K562 (cell line): ENCODE results near the gene MPV17L2. TPM values are rescaled to one million over a fixed set of nuclear protein-coding genes. Genes with fewer than 3 reads are reported as not detected.

Experiments
- ARID4B ChIP-seq: sonication (generic); formaldehyde crosslinking; IDR thresholded peaks from 2 replicates; pipeline ENCODE4 v1.8.0; 2022; ENCODE audit warnings: mild to moderate bottlenecking, missing genetic modification reagents
- FIP1L1 ChIP-seq: fragments of 200-400 bp; formaldehyde crosslinking; IDR thresholded peaks from 2 replicates; pipeline ENCODE4 v1.6.1; 2018; ENCODE audit warnings: mild to moderate bottlenecking, low read depth, low read length; ENCODE audit not compliant: poor library complexity, severe bottlenecking
- HDAC1 ChIP-seq, 2 experiments: fragments of 450-650 bp; IDR thresholded peaks; 2 replicates each; pipeline ENCODE4 v1.6.1; 2016 to 2017; ENCODE audit warnings: inconsistent platforms in 1 of 2, mild to moderate bottlenecking in 1 of 2, moderate library complexity in 1 of 2
- NONO ChIP-seq, 2 experiments: fragments of 200-400 bp in 1 of 2; fragments of 450-650 bp in 1 of 2; formaldehyde crosslinking in 1 of 2; IDR thresholded peaks; 2 replicates each; pipeline ENCODE4 v1.6.1; 2017; ENCODE audit warnings: low read depth in 2 of 2, mild to moderate bottlenecking in 2 of 2, moderate library complexity in 2 of 2, low read length in 1 of 2
- PPARD ChIP-seq: fragments of 250-450 bp; sonication (Bioruptor Pico); IDR thresholded peaks from 2 replicates; pipeline ENCODE4 v1.8.0; 2022; ENCODE audit warnings: inconsistent platforms, mild to moderate bottlenecking, moderate library complexity
- ZBTB2 ChIP-seq: fragments of 450-650 bp; IDR thresholded peaks from 2 replicates; pipeline ENCODE4 v1.6.1; 2016; ENCODE audit warnings: antibody characterized with exemption
- ZBTB40 ChIP-seq, 2 experiments: fragments of 450-650 bp in 1 of 2; sonication (generic) in 1 of 2; formaldehyde crosslinking in 1 of 2; IDR thresholded peaks; 2 replicates each; pipeline versions ENCODE4 v1.7.1 to v1.9.0; 2016 to 2022; ENCODE audit warnings: inconsistent platforms in 1 of 2, mild to moderate bottlenecking in 1 of 2, missing genetic modification reagents in 1 of 2
- polyA plus RNA-seq, 8 experiments: library from polyadenylated mRNA; depleted of rRNA in 4 of 8; stranded (reverse) in 5 of 8; unstranded in 3 of 8; fragments of >200 nt; fragmentation: Nextera tagmentation in 2 of 8; fragmentation: Illumina TruSeq in 1 of 8; extraction: Ambion mirVana in 2 of 8; extraction: Trizol in 1 of 8; gene quantifications; 2 replicates each; pipeline versions ENCODE4 v1.2.1 to v1.2.3, GENCODE V29; 2011 to 2014; ENCODE audit warnings: inconsistent platforms in 1 of 8, missing spikeins in 1 of 8
- total RNA-seq, 7 experiments: library from RNA; depleted of rRNA in 6 of 7; stranded (reverse); fragments of >200 nt in 6 of 7; fragmentation: Illumina TruSeq in 2 of 7; extraction: Trizol in 2 of 7; gene quantifications; 2 replicates each; pipeline versions ENCODE4 v1.2.1 to v1.2.3, GENCODE V29; 2011 to 2021; ENCODE audit warnings: low replicate concordance in 1 of 7
- TF ChIP-seq, protein P1 (sequence below): fragments of 250-450 bp; sonication (Bioruptor Pico); IDR thresholded peaks from 2 replicates; pipeline ENCODE4 v1.9.0; 2021; ENCODE audit warnings: mild to moderate bottlenecking, inconsistent platforms

The MPV17L2 gene
- total and polyA plus RNA-seq, 9 of the 15 experiments (the other 6 are each of a cell fraction or from before 2014, with no cell fraction given), result 10.6 to 60.2 (median 28.5) TPM

DNA sequence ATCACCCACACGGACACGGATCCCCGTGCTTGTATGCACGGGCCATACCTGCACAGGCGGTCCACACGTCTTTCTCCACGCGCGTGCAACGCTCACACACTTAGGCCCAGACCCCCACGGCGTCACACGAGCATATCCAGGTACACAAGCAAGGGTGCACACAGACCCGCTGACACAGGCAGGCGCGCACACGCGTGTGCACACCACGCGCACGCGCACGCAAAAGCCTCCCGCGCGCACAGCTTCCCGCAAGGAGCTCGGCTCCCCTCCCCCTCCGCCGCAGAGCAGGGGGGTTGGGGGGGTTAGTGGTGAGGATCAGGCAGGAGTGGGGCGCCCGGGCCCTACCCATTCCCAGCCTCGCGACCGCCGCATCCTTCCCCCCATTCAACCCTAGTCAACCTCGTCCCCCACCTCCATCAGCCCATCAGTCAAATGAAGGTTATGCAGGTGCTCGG is 10.4 kb downstream of the MPV17L2 start (continued):
- TF ChIP-seq ZBTB40 (IDR thresholded peaks at IDR 0.05), result 0 out of 2 replicates have a peak, but pooled peaks have one; percentile 26
- TF ChIP-seq ZBTB40 (CRISPR knock-in tag; IDR thresholded peaks at IDR 0.05), result 0 out of 2 replicates have a peak, but pooled peaks have one; percentile 3
- TF ChIP-seq, protein P1, sequence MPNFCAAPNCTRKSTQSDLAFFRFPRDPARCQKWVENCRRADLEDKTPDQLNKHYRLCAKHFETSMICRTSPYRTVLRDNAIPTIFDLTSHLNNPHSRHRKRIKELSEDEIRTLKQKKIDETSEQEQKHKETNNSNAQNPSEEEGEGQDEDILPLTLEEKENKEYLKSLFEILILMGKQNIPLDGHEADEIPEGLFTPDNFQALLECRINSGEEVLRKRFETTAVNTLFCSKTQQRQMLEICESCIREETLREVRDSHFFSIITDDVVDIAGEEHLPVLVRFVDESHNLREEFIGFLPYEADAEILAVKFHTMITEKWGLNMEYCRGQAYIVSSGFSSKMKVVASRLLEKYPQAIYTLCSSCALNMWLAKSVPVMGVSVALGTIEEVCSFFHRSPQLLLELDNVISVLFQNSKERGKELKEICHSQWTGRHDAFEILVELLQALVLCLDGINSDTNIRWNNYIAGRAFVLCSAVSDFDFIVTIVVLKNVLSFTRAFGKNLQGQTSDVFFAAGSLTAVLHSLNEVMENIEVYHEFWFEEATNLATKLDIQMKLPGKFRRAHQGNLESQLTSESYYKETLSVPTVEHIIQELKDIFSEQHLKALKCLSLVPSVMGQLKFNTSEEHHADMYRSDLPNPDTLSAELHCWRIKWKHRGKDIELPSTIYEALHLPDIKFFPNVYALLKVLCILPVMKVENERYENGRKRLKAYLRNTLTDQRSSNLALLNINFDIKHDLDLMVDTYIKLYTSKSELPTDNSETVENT (CRISPR knock-in tag), result peak; percentile 15; the same call in 1 of the 2 replicates
- TF ChIP-seq ZBTB2, result peak; percentile 90
- TF ChIP-seq HDAC1 (IDR thresholded peaks at IDR 0.05), result peak in 1 of 2 experiments; percentile 53; a peak in 1 of 4 replicates
- no peak for TF ChIP-seq PPARD (CRISPR knock-in tag)
- peak; percentile 56 for TF ChIP-seq FIP1L1
- TF ChIP-seq NONO (IDR thresholded peaks at IDR 0.05; ENCODE audit: low read depth in 2 of 2, low read length in 1 of 2), result 0 out of 4 replicates have a peak, but pooled peaks of 1 of the 2 experiments have one; percentile 11
- TF ChIP-seq ARID4B (CRISPR knock-in tag), result peak; percentile 22; the same call in 1 of the 2 replicates
